IMR-90 (cell line): ENCODE measurements around the gene RAD51B. TPM values are rescaled to one million over a fixed set of nuclear protein-coding genes. Genes with fewer than 3 reads are reported as not detected.

Source experiments
- ATAC-seq: fragments of 200-7000 bp; cut with Tn5 transposase; 2 replicates; pipeline ENCODE4 v1.9.1; 2020; ENCODE audit warnings: low read depth, mild to moderate bottlenecking, moderate library complexity
- BruUV-seq: library from RNA; stranded (reverse); fragments of 400-500 nt; replicated peaks from 2 replicates; lab custom pipeline; 2021; lab: Mats Ljungman, UMichigan
- CTCF ChIA-PET: fragments of 300-600 bp; formaldehyde crosslinking; extraction: SDS; loops from one replicate; lab custom pipeline; 2021; ENCODE audit warnings: antibody characterized with exemption; lab: Yijun Ruan, JAX
- POLR2A ChIA-PET: fragments of 300-600 bp; sonication (Branson Sonifier 250); formaldehyde crosslinking; loops from one replicate; lab custom pipeline; 2022; ENCODE audit warnings: antibody characterized with exemption; ENCODE audit not compliant: unreplicated experiment; lab: Charles Lee
- DNase-seq: peaks from one replicate; pipeline ENCODE4 v3.0.0; 2013
- H2AFZ ChIP-seq: replicated peaks from 2 replicates; pipeline ENCODE3; 2013; ENCODE audit warnings: low read length, mild to moderate bottlenecking; ENCODE audit not compliant: poor library complexity
- H2AK5ac ChIP-seq: 2 replicates; pipeline ENCODE4 v1.6.1; 2013; ENCODE audit warnings: low read depth, low read length, inconsistent platforms
- H2AK9ac ChIP-seq: replicated peaks from 2 replicates; pipeline ENCODE3; 2013; ENCODE audit warnings: mild to moderate bottlenecking, low read depth, low read length, moderate library complexity; ENCODE audit not compliant: poor library complexity
- H2BK120ac ChIP-seq: 2 replicates; pipeline ENCODE4 v1.6.1; 2013; ENCODE audit warnings: low read depth, low read length, inconsistent platforms
- H2BK15ac ChIP-seq: 3 replicates; pipeline ENCODE4 v1.6.1; 2013; ENCODE audit warnings: low read depth, low read length, inconsistent platforms
- H2BK20ac ChIP-seq: 2 replicates; pipeline ENCODE4 v1.6.1; 2013; ENCODE audit warnings: low read depth, mild to moderate bottlenecking, inconsistent platforms, low read length, moderate library complexity
- H2BK5ac ChIP-seq: 2 replicates; pipeline ENCODE4 v1.6.1; 2013; ENCODE audit warnings: mild to moderate bottlenecking, low read depth, low read length, inconsistent platforms; ENCODE audit not compliant: poor library complexity, severe bottlenecking
- H3K14ac ChIP-seq: replicated peaks from 2 replicates; pipeline ENCODE4 v1.6.1; 2013; ENCODE audit warnings: low read depth, low read length, inconsistent platforms
- H3K18ac ChIP-seq: 2 replicates; pipeline ENCODE4 v1.6.1; 2013; ENCODE audit warnings: low read depth, low read length, control low read depth
- H3K23ac ChIP-seq: 2 replicates; pipeline ENCODE4 v1.6.1; 2013; ENCODE audit warnings: low read depth, low read length, inconsistent platforms
- H3K27ac ChIP-seq: 2 replicates; pipeline ENCODE4 v1.5.1; 2013; ENCODE audit warnings: mild to moderate bottlenecking, control low read depth, low read length; ENCODE audit not compliant: insufficient read depth
- H3K27me3 ChIP-seq: 2 replicates; pipeline ENCODE4 v1.6.1; 2013; ENCODE audit warnings: low read length; ENCODE audit not compliant: control insufficient read depth, insufficient read depth
- H3K36me3 ChIP-seq: 2 replicates; pipeline ENCODE4 v1.6.1; 2013; ENCODE audit warnings: low read length, mixed read lengths; ENCODE audit not compliant: control insufficient read depth, insufficient read depth
- H3K4ac ChIP-seq: 2 replicates; pipeline ENCODE4 v1.6.1; 2013; ENCODE audit warnings: low read depth, low read length, inconsistent platforms
- H3K4me1 ChIP-seq: 2 replicates; pipeline ENCODE4 v1.6.1; 2013; ENCODE audit warnings: low read length, mixed read lengths; ENCODE audit not compliant: control insufficient read depth, insufficient read depth
- H3K4me2 ChIP-seq: 2 replicates; pipeline ENCODE4 v1.6.1; 2013; ENCODE audit warnings: low read depth, mild to moderate bottlenecking, control low read depth, low read length, moderate library complexity
- H3K4me3 ChIP-seq: 2 replicates; pipeline ENCODE4 v1.5.1; 2013; ENCODE audit warnings: low read depth, mild to moderate bottlenecking, control low read depth, low read length, moderate library complexity; ENCODE audit not compliant: insufficient read depth
- H3K56ac ChIP-seq: 2 replicates; pipeline ENCODE4 v1.6.1; 2013; ENCODE audit warnings: low read length, inconsistent platforms; ENCODE audit not compliant: insufficient read depth; ENCODE audit errors: extremely low read depth
- H3K79me1 ChIP-seq, 2 experiments: 2 replicates each; pipeline ENCODE4 v1.6.1; 2013; ENCODE audit warnings: low read length in 2 of 2, inconsistent platforms in 1 of 2, low read depth in 1 of 2
- H3K9ac ChIP-seq: 2 replicates; pipeline ENCODE4 v1.6.1; 2013; ENCODE audit warnings: low read depth, low read length, control low read depth
- H3K9me1 ChIP-seq: 2 replicates; pipeline ENCODE4 v1.6.1; 2013; ENCODE audit warnings: low read length, inconsistent platforms; ENCODE audit not compliant: insufficient read depth
- H3K9me3 ChIP-seq: 2 replicates; pipeline ENCODE4 v1.6.1; 2013; ENCODE audit warnings: low read length; ENCODE audit not compliant: control insufficient read depth, insufficient read depth
- H4K20me1 ChIP-seq: 2 replicates; pipeline ENCODE4 v1.6.1; 2013; ENCODE audit warnings: low read length, inconsistent platforms; ENCODE audit not compliant: insufficient read depth
- H4K5ac ChIP-seq: 2 replicates; pipeline ENCODE4 v1.6.1; 2013; ENCODE audit warnings: mild to moderate bottlenecking, low read depth, low read length, control low read depth
- H4K8ac ChIP-seq, 2 experiments: 2 replicates each; pipeline ENCODE4 v1.6.1; 2013; ENCODE audit warnings: low read depth in 2 of 2, low read length in 2 of 2, control low read depth in 1 of 2, inconsistent platforms in 1 of 2
- H4K91ac ChIP-seq: 2 replicates; pipeline ENCODE4 v1.6.1; 2013; ENCODE audit warnings: low read depth, low read length, inconsistent platforms; ENCODE audit not compliant: insufficient read depth
- BHLHE40 ChIP-seq: fragments of 150-350 bp; IDR thresholded peaks from 2 replicates; pipeline ENCODE4 v1.6.1; 2016; ENCODE audit warnings: mild to moderate bottlenecking, low read depth, low read length
- CEBPB ChIP-seq: IDR thresholded peaks from 2 replicates; pipeline ENCODE4 v1.6.1; 2012; ENCODE audit warnings: low read depth, low read length, improper control_type of control experiment
- FOS ChIP-seq: fragments of 150-350 bp; IDR thresholded peaks from 2 replicates; pipeline ENCODE4 v1.6.1; 2016; ENCODE audit warnings: low read depth, low read length
- MAFK ChIP-seq: IDR thresholded peaks from 2 replicates; pipeline ENCODE4 v1.6.1; 2012; ENCODE audit warnings: low read depth, low read length, improper control_type of control experiment
- MAZ ChIP-seq: IDR thresholded peaks from 2 replicates; pipeline ENCODE4 v1.6.1; 2012; ENCODE audit warnings: low read depth, mild to moderate bottlenecking, low read length, improper control_type of control experiment, moderate library complexity, borderline replicate concordance
- NFE2L2 ChIP-seq: fragments of 150-350 bp; IDR thresholded peaks from 2 replicates; pipeline ENCODE4 v1.6.1; 2016; ENCODE audit warnings: low read depth, mild to moderate bottlenecking, low read length
- POLR2A ChIP-seq: IDR thresholded peaks from 2 replicates; pipeline ENCODE4 v1.6.1; 2012; ENCODE audit warnings: mild to moderate bottlenecking, low read depth, low read length
- RCOR1 ChIP-seq: IDR thresholded peaks from 2 replicates; pipeline ENCODE4 v1.6.1; 2012; ENCODE audit warnings: mild to moderate bottlenecking, low read length, improper control_type of control experiment; ENCODE audit not compliant: insufficient replicate concordance
- RFX5 ChIP-seq: IDR thresholded peaks from 2 replicates; pipeline ENCODE4 v1.8.0; 2012; ENCODE audit warnings: low read depth, mild to moderate bottlenecking, low read length, moderate library complexity
- SMC3 ChIP-seq: fragments of 150-350 bp; IDR thresholded peaks from 2 replicates; pipeline ENCODE4 v1.6.1; 2016; ENCODE audit warnings: low read depth, mild to moderate bottlenecking, antibody characterized with exemption, low read length, moderate library complexity
- WGBS, 2 experiments: methylation state at CpG; one replicate each; pipeline versions ENCODE4 v1.1.5 to v1.1.7; 2013; ENCODE audit warnings: missing lambda C conversion rate in 2 of 2; ENCODE audit not compliant: insufficient read length in 1 of 2; ENCODE audit errors: extremely low coverage in 2 of 2; 5-methylcytosine and 5-hydroxymethylcytosine counted together
- dilution Hi-C: fragments of 300-500 bp; cut with HindIII; formaldehyde crosslinking; loops from one replicate; pipeline ENCODE4 v1.14.3; 2018; ENCODE audit warnings: low sequenced_read_pairs; ENCODE audit not compliant: unreplicated experiment
- in situ Hi-C: fragments of 300-500 bp; cut with MboI; formaldehyde crosslinking; loops from 3 replicates; pipeline ENCODE4 v1.14.3; 2019; ENCODE audit warnings: low sequenced_read_pairs, inconsistent platforms, mixed read lengths
- intact Hi-C: fragments of 100-400 bp; cut with micrococcal nuclease; formaldehyde crosslinking; loops from 2 replicates; pipeline ENCODE4 v1.10.0; 2022
- polyA plus RNA-seq, 3 experiments: library from polyadenylated mRNA; depleted of rRNA; stranded (reverse); fragments of >200 nt; gene quantifications; 2 replicates each; pipeline ENCODE4 v1.2.3, GENCODE V29; 2012; ENCODE audit warnings: low replicate concordance in 1 of 3
- total RNA-seq: library from RNA; depleted of rRNA; stranded (reverse); fragments of >200 nt; gene quantifications from 2 replicates; pipeline ENCODE4 v1.2.3, GENCODE V29; 2012
- TF ChIP-seq, protein P1 (sequence below): fragments of 150-350 bp; IDR thresholded peaks from 2 replicates; pipeline ENCODE4 v1.6.1; 2017; ENCODE audit warnings: mild to moderate bottlenecking, antibody characterized with exemption, low read length, low read depth
- TF ChIP-seq, protein P2 (sequence below): conservative IDR thresholded peaks from 2 replicates; pipeline ENCODE4 v1.5.1; 2012; ENCODE audit warnings: mild to moderate bottlenecking, low read depth, low read length, improper control_type of control experiment

Gene RAD51B
- total and polyA plus RNA-seq, 2 of the 4 experiments (the other 2 are of a cell fraction), result 5.1 to 18.8 TPM

DNA sequence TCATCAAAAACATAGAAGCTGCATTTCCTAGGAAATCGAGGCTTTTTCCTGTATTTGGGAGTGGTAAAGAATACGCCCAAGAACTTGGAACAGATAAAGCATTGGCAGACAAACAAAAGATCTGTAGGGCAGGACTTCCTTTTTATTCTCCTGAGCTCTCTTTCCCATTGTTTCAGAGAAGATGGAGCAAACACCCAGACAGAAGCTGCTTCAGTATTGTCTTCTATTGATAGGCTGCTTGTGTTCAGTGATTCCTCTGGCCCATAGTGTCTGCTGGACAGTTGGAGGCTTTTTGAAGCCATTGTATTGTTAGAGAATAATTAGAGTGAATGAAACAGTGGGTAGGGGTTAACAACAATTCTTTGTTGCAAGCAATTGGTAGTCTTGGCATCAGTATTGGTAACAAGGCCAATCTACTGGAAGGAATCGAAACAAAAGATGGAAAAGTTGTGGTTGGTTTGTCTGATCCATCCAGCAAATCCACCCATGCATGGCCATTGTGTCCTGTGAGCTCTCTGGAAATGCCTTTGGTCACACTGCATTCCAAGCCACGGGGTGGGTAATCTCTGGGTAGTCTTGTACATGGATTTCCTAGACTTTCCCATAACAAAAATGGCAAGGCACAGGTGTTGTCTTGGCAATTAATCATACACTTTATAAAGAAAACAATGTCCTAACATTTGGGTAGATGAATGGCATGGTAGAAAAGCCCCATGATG lies 424.8 kb downstream of the RAD51B start:
- Histone ChIP-seq H3K14ac (peak overlapping the region; percentile 51; the same call in 1 of the 2 replicates), H3K9me1 (peaks cover 8% of the 10 kb centered on the region; the same call in 1 of the 2 replicates), H3K4me3 (no peak overlapping the region), H3K27ac (no peak overlapping the region), H2BK120ac (no peak overlapping the region; the same call in 1 of the 2 replicates), H2AK5ac (0 out of 2 replicates have a peak overlapping the region, but pooled peaks have one; percentile 7), H2BK5ac (no peak overlapping the region), H2BK15ac (peak overlapping the region; percentile 18; the same call in 1 of the 3 replicates), H2AK9ac (no peak overlapping the region), H4K91ac (no peak overlapping the region), H2AFZ (no peak overlapping the region), H3K9me3 (no peaks in the 10 kb centered on the region), H3K56ac (no peak overlapping the region), H3K4ac (0 out of 2 replicates have a peak overlapping the region, but pooled peaks have one; percentile 18), H3K4me1 (peaks cover 17% of the 10 kb centered on the region), H4K20me1 (no peaks in the 10 kb centered on the region), H3K27me3 (no peaks in the 10 kb centered on the region), H2BK20ac (0 out of 2 replicates have a peak overlapping the region, but pooled peaks have one; percentile 4), H3K9ac (no peak overlapping the region), H3K18ac (no peak overlapping the region), H3K36me3 (no peaks in the 10 kb centered on the region), H4K5ac (no peak overlapping the region), H3K79me1 (peaks cover under 1 to 7% of the 10 kb centered on the region in 2 experiments; a peak in 1 of 4 replicates), H3K4me2 (no peak overlapping the region), H4K8ac (no peak overlapping the region), H3K23ac (no peak overlapping the region)
- TF ChIP-seq MAZ (no peak), NFE2L2 (no peak), POLR2A (no peak), BHLHE40 (no peak), MAFK (no peak), RCOR1 (no peak), RFX5 (no peak), FOS (no peak), CEBPB (no peak), SMC3 (no peak)
- TF ChIP-seq, protein P1, sequence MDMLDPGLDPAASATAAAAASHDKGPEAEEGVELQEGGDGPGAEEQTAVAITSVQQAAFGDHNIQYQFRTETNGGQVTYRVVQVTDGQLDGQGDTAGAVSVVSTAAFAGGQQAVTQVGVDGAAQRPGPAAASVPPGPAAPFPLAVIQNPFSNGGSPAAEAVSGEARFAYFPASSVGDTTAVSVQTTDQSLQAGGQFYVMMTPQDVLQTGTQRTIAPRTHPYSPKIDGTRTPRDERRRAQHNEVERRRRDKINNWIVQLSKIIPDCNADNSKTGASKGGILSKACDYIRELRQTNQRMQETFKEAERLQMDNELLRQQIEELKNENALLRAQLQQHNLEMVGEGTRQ, result no peak
- TF ChIP-seq, protein P2, sequence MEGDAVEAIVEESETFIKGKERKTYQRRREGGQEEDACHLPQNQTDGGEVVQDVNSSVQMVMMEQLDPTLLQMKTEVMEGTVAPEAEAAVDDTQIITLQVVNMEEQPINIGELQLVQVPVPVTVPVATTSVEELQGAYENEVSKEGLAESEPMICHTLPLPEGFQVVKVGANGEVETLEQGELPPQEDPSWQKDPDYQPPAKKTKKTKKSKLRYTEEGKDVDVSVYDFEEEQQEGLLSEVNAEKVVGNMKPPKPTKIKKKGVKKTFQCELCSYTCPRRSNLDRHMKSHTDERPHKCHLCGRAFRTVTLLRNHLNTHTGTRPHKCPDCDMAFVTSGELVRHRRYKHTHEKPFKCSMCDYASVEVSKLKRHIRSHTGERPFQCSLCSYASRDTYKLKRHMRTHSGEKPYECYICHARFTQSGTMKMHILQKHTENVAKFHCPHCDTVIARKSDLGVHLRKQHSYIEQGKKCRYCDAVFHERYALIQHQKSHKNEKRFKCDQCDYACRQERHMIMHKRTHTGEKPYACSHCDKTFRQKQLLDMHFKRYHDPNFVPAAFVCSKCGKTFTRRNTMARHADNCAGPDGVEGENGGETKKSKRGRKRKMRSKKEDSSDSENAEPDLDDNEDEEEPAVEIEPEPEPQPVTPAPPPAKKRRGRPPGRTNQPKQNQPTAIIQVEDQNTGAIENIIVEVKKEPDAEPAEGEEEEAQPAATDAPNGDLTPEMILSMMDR, result no peak
- WGBS, 2 experiments, result 100% methylated on average over 2 of the region's 4 CpGs; no CpG with 5 or more reads in 1 of the 2 experiments
- BruUV-seq, result no TSS peak
- ChIA-PET POLR2A (no interaction called here), CTCF (no interaction called here)
- dilution Hi-C loops, result no loop called here
- DNase-seq (no peak), ATAC-seq (no peak)
- intact Hi-C loops, result no loop called here
- in situ Hi-C loops, result loop anchor here (5.0 kb wide), 1 partner anchor 292 kb away; no protein-coding TSS in a partner anchor
